K562 (cell line): ENCODE results near the gene PITRM1. TPM values are rescaled to one million over a fixed set of nuclear protein-coding genes. Genes with fewer than 3 reads are reported as not detected.

Source experiments
- ATAC-seq: fragments of 200-7000 bp; cut with Tn5 transposase; 3 replicates; pipeline ENCODE4 v1.9.1; 2020; ENCODE audit warnings: moderate library complexity
- BruUV-seq: library from RNA; stranded (reverse); fragments of 400-500 nt; replicated peaks from 2 replicates; lab custom pipeline; 2021; lab: Mats Ljungman, UMichigan
- CTCF ChIA-PET: fragments of 300-600 bp; formaldehyde crosslinking; extraction: SDS; loops from one replicate; lab custom pipeline; 2021; ENCODE audit warnings: low intra/inter-chr PET ratio; lab: Yijun Ruan, JAX
- POLR2A ChIA-PET: fragments of 300-600, 350-650 bp; sonication (Branson Sonifier 250); formaldehyde crosslinking; extraction: SDS; loops from one replicate; lab custom pipeline; 2021; ENCODE audit warnings: antibody characterized with exemption, inconsistent platforms; lab: Yijun Ruan, JAX
- DNase-seq, 4 experiments: peaks; one replicate each; pipeline versions ENCODE4 v3.0.0 to v3.0.0-alpha.2; 2011 to 2018; ENCODE audit warnings: low spot score in 3 of 4, mixed read lengths in 3 of 4; ENCODE audit errors: extremely low read depth in 1 of 4
- FAIRE-seq: peaks from 2 replicates; lab custom pipeline; 2011; peaks lifted over from hg19 to GRCh38; lab: Jason Lieb, UNC
- H2AFZ ChIP-seq: 2 replicates; pipeline ENCODE4 v1.6.0; 2011; ENCODE audit warnings: low read depth, low read length, control low read depth, inconsistent platforms
- H3K27ac ChIP-seq: fragments of 200-600 bp; 3 replicates; pipeline ENCODE4 v1.8.0; 2011; ENCODE audit warnings: low read depth, mild to moderate bottlenecking, control low read depth, inconsistent platforms, low read length, moderate library complexity, mixed read lengths; ENCODE audit errors: extremely low read depth
- H3K27me3 ChIP-seq, 2 experiments: fragments of 300-600 bp in 1 of 2; 2 replicates in 1 of 2; 3 replicates in 1 of 2; pipeline versions ENCODE4 v1.6.0 to v1.8.0; 2011; ENCODE audit warnings: inconsistent platforms in 2 of 2, low read length in 2 of 2, mild to moderate bottlenecking in 1 of 2, mixed read lengths in 1 of 2, moderate library complexity in 1 of 2; ENCODE audit not compliant: control insufficient read depth in 2 of 2, insufficient read depth in 2 of 2
- H3K36me3 ChIP-seq: fragments of 300-600 bp; 3 replicates; pipeline ENCODE4 v1.8.0; 2011; ENCODE audit warnings: mild to moderate bottlenecking, low read length, inconsistent platforms; ENCODE audit not compliant: control insufficient read depth, insufficient read depth
- H3K4me1 ChIP-seq, 2 experiments: fragments of 200-600 bp in 1 of 2; replicated peaks in 1 of 2; 2 replicates in 1 of 2; 3 replicates in 1 of 2; pipeline versions ENCODE4 v1.5.1 to v1.8.0; 2011; ENCODE audit warnings: inconsistent platforms in 2 of 2, low read length in 2 of 2, mild to moderate bottlenecking in 1 of 2, mixed read lengths in 1 of 2, moderate library complexity in 1 of 2; ENCODE audit not compliant: control insufficient read depth in 2 of 2, insufficient read depth in 2 of 2
- H3K4me2 ChIP-seq: 2 replicates; pipeline ENCODE4 v1.6.1; 2011; ENCODE audit warnings: low read length, control low read depth, inconsistent platforms, mixed read lengths; ENCODE audit not compliant: insufficient read depth
- H3K4me3 ChIP-seq: fragments of 200-600 bp; sonication (generic), shearing (Covaris generic); 2 replicates; pipeline ENCODE4 v1.5.1; 2016; ENCODE audit warnings: control low read depth, inconsistent platforms
- H3K79me2 ChIP-seq: fragments of 200-600 bp; 3 replicates; pipeline ENCODE4 v1.8.0; 2011; ENCODE audit warnings: low read length, inconsistent platforms; ENCODE audit not compliant: control insufficient read depth, insufficient read depth
- H3K9ac ChIP-seq, 2 experiments: 2 replicates each; pipeline versions ENCODE4 v1.6.0 to v1.6.1; 2011; ENCODE audit warnings: low read depth in 2 of 2, low read length in 2 of 2, control low read depth in 1 of 2, inconsistent platforms in 1 of 2, mild to moderate bottlenecking in 1 of 2, mixed read lengths in 1 of 2; ENCODE audit not compliant: insufficient read depth in 1 of 2
- H3K9me1 ChIP-seq: one replicate; pipeline ENCODE4 v1.6.0; 2011; ENCODE audit warnings: inconsistent platforms, mild to moderate bottlenecking, low read length, moderate library complexity; ENCODE audit not compliant: control insufficient read depth, insufficient read depth
- H3K9me3 ChIP-seq: replicated peaks from 2 replicates; pipeline ENCODE4 v1.5.1; 2011; ENCODE audit warnings: low read depth, low read length, inconsistent platforms; ENCODE audit not compliant: control insufficient read depth, insufficient read depth
- H4K20me1 ChIP-seq: replicated peaks from 2 replicates; pipeline ENCODE4 v1.6.1; 2011; ENCODE audit warnings: low read length, inconsistent platforms, mixed read lengths; ENCODE audit not compliant: control insufficient read depth, insufficient read depth
- ATF1 ChIP-seq, 2 experiments: fragments of 450-650 bp in 1 of 2; IDR thresholded peaks; 2 replicates each; pipeline ENCODE4 v1.6.1; 2016; ENCODE audit warnings: missing compliant biosample characterization in 1 of 2, missing genetic modification characterization in 1 of 2
- POLR2G ChIP-seq: fragments of 200-400 bp; formaldehyde crosslinking; IDR thresholded peaks from 2 replicates; pipeline ENCODE4 v1.6.1; 2017; ENCODE audit warnings: low read depth, mild to moderate bottlenecking, antibody characterized with exemption, low read length, moderate library complexity
- RBFOX2 ChIP-seq: fragments of 200-400 bp; formaldehyde crosslinking; IDR thresholded peaks from 2 replicates; pipeline ENCODE4 v1.6.1; 2017; ENCODE audit warnings: low read depth, mild to moderate bottlenecking, low read length, moderate library complexity
- ZNF408 ChIP-seq: fragments of 250-450 bp; sonication (Bioruptor Pico); IDR thresholded peaks from 2 replicates; pipeline ENCODE4 v1.4.0; 2020; ENCODE audit warnings: low read depth, mild to moderate bottlenecking, moderate library complexity
- WGBS: fragments of 100-300 bp; shearing (Covaris generic); methylation state at CpG from one replicate; pipeline ENCODE4 v1.1.6; 2016; ENCODE audit warnings: low coverage, mixed read lengths; ENCODE audit not compliant: insufficient coverage; ENCODE audit errors: missing lambda C conversion rate; 5-methylcytosine and 5-hydroxymethylcytosine counted together
- in situ Hi-C: fragments of 300-500 bp; cut with MboI; formaldehyde crosslinking; loops from 4 replicates; pipeline ENCODE4 v1.15.0; 2018; ENCODE audit warnings: inconsistent platforms, mixed read lengths
- intact Hi-C: fragments of 100-400 bp; cut with micrococcal nuclease; formaldehyde crosslinking; loops from 2 replicates; pipeline ENCODE4 v1.14.2; 2022
- polyA plus RNA-seq, 8 experiments: library from polyadenylated mRNA; depleted of rRNA in 4 of 8; stranded (reverse) in 5 of 8; unstranded in 3 of 8; fragments of >200 nt; fragmentation: Nextera tagmentation in 2 of 8; fragmentation: Illumina TruSeq in 1 of 8; extraction: Ambion mirVana in 2 of 8; extraction: Trizol in 1 of 8; gene quantifications; 2 replicates each; pipeline versions ENCODE4 v1.2.1 to v1.2.3, GENCODE V29; 2011 to 2014; ENCODE audit warnings: inconsistent platforms in 1 of 8, missing spikeins in 1 of 8
- total RNA-seq, 7 experiments: library from RNA; depleted of rRNA in 6 of 7; stranded (reverse); fragments of >200 nt in 6 of 7; fragmentation: Illumina TruSeq in 2 of 7; extraction: Trizol in 2 of 7; gene quantifications; 2 replicates each; pipeline versions ENCODE4 v1.2.1 to v1.2.3, GENCODE V29; 2011 to 2021; ENCODE audit warnings: low replicate concordance in 1 of 7

The PITRM1 gene
- total and polyA plus RNA-seq, 9 of the 15 experiments (the other 6 are each of a cell fraction or from before 2014, with no cell fraction given), result 21.1 to 70.4 (median 39.7) TPM

- no peak overlapping the region for H3K4me3 ChIP-seq
- no TSS peak for BruUV-seq
- ATAC-seq (no peak), DNase-seq (no peak), FAIRE-seq (no peak)
- in situ Hi-C loops, result no loop called here
- H3K27me3 ChIP-seq, result no peaks in the 10 kb centered on the region
- TF ChIP-seq ATF1 (CRISPR knock-in tag; IDR thresholded peaks at IDR 0.05) (no peak), ATF1 (tag; IDR thresholded peaks at IDR 0.05) (no peak), RBFOX2 (0 out of 2 replicates have a peak, but pooled peaks have one; percentile 28)
- no peaks in the 10 kb centered on the region for H3K9me1 ChIP-seq
- H3K4me2 ChIP-seq, result no peak overlapping the region
- CTCF ChIA-PET, result no interaction called here
- no peak overlapping the region for H2AFZ ChIP-seq
- no peaks in the 10 kb centered on the region for H3K79me2 ChIP-seq
- WGBS, result 83% methylated on average over 9 of the region's 9 CpGs
- intact Hi-C loops, result no loop called here
- H3K4me1 ChIP-seq, result no peaks in the 10 kb centered on the region
- H3K27ac ChIP-seq, result no peak overlapping the region
- POLR2A ChIA-PET, result interaction anchor here (0.6 to 1.4 kb wide), 4 partner anchors 13 to 57 kb away, joined by 3 to 4 read pairs (median 3); no protein-coding TSS in a partner anchor
- H4K20me1 ChIP-seq, result no peaks in the 10 kb centered on the region
- no peaks in the 10 kb centered on the region for H3K9me3 ChIP-seq
- H3K36me3 ChIP-seq, result peaks cover 80% of the 10 kb centered on the region
- no peak overlapping the region for H3K9ac ChIP-seq
These were observed 20.0 kb downstream of the PITRM1 start for GRCh38 chr10:3152566-3152935.

DNA sequence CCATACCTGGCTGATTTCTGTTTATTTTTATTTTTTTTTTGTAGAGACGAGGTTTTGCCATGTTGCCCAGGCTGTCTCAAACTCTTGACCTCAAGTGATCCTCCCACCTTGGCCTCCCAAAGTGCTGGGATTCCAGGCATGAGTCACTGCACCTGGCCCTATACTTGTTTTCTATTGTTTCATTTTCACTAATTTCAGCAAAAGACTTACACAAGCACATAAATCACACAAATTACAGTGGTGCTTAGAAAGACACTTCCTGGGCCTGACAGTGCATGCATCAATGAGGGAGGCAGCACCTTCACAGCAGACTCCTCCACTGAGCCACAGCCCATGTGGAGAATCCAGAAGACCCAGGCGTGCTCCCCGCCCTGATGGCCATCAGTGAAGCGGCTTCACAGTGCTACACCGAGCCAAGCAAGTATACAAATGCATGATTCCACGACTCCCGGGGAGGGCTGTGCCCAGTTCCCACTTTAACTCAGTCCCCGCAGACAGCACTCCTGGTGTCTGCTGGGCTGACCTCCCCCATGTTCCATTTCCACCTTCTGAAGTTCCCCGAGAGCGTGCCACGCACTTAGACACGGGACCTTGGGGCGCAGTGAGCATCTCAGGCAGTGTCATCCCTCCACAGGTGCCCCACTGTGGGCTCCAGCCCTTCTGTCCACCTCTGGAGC is 20.6 kb downstream of the PITRM1 start:
- 92% methylated on average over 11 of the region's 13 CpGs for WGBS
- FAIRE-seq (peak; percentile 15), DNase-seq (no peak), ATAC-seq (no peak)
- no peaks in the 10 kb centered on the region for H3K79me2 ChIP-seq
- H3K9ac ChIP-seq, result no peak overlapping the region
- TF ChIP-seq POLR2G (peak; percentile 33; the same call in 1 of the 2 replicates), ZNF408 (CRISPR knock-in tag) (no peak)
- no peak overlapping the region for H3K27ac ChIP-seq
- ChIA-PET CTCF (interaction anchor here (0.7 kb wide), 1 partner anchor 81 kb away, joined by 3 read pairs; no protein-coding TSS in a partner anchor), POLR2A (interaction anchor here (0.6 to 1.4 kb wide), 4 partner anchors 13 to 32 kb away, joined by 3 read pairs; no protein-coding TSS in a partner anchor)
- intact Hi-C loops, result no loop called here
- no peaks in the 10 kb centered on the region for H3K4me1 ChIP-seq
- H2AFZ ChIP-seq, result no peak overlapping the region
- H3K4me2 ChIP-seq, result no peak overlapping the region
- no peaks in the 10 kb centered on the region for H3K9me3 ChIP-seq
- no TSS peak for BruUV-seq
- H3K4me3 ChIP-seq, result no peak overlapping the region
- H3K27me3 ChIP-seq, result no peaks in the 10 kb centered on the region
- no peaks in the 10 kb centered on the region for H4K20me1 ChIP-seq
- in situ Hi-C loops, result no loop called here
- peaks cover 80% of the 10 kb centered on the region for H3K36me3 ChIP-seq
- no peaks in the 10 kb centered on the region for H3K9me1 ChIP-seq
